Mammary epithelial cell (primary cell): ENCODE measurements around the gene KCND3.

Experiments
- CTCF ChIP-seq, 2 donors: IDR thresholded peaks in 1 of 2; conservative IDR thresholded peaks in 1 of 2; 2 replicates each; pipeline ENCODE4 v1.5.1; 2011 to 2012; ENCODE audit warnings: inconsistent platforms in 2 of 2, low read length in 2 of 2, mild to moderate bottlenecking in 2 of 2, control low read depth in 1 of 2, low read depth in 1 of 2; ENCODE audit not compliant: insufficient read depth in 1 of 2; ENCODE audit errors: extremely low read depth in 1 of 2
- EZH2 ChIP-seq: IDR thresholded peaks from 2 replicates; pipeline ENCODE4 v1.6.1; 2012; ENCODE audit warnings: low read length, inconsistent platforms, borderline replicate concordance

GRCh38 chr1:111971396-111971795 lies 18.1 kb downstream of the KCND3 start:
- TF ChIP-seq CTCF (conservative IDR thresholded peaks at IDR 0.05 in 1 of 2, IDR thresholded peaks at IDR 0.05 in 1 of 2; ENCODE audit: extremely low read depth in 1 of 2, insufficient read depth in 1 of 2, low read depth in 1 of 2, low read length in 2 of 2) (no peak), EZH2 (no peak)
